ENCODE data around the gene MID2. TPM values are rescaled to one million over a fixed set of nuclear protein-coding genes. Genes with fewer than 3 reads are reported as not detected.
"Not testable (repeated sequence)": the region's sequence is repeated elsewhere in the genome, so short reads cannot be mapped to it uniquely, and the experiment has no call there.

The MID2 gene, protein sequence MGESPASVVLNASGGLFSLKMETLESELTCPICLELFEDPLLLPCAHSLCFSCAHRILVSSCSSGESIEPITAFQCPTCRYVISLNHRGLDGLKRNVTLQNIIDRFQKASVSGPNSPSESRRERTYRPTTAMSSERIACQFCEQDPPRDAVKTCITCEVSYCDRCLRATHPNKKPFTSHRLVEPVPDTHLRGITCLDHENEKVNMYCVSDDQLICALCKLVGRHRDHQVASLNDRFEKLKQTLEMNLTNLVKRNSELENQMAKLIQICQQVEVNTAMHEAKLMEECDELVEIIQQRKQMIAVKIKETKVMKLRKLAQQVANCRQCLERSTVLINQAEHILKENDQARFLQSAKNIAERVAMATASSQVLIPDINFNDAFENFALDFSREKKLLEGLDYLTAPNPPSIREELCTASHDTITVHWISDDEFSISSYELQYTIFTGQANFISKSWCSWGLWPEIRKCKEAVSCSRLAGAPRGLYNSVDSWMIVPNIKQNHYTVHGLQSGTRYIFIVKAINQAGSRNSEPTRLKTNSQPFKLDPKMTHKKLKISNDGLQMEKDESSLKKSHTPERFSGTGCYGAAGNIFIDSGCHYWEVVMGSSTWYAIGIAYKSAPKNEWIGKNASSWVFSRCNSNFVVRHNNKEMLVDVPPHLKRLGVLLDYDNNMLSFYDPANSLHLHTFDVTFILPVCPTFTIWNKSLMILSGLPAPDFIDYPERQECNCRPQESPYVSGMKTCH
- total RNA-seq = 10 to 100 TPM; 32.1 to 43.4 TPM
- long read RNA-seq, donor 1, partial matches to known transcripts = 1 of 7 reads
- long read RNA-seq, donor 1, other reads (novel, unspliced or antisense) = 2 of 7 reads
- long read RNA-seq, donor 2, partial matches to known transcripts = 0 of 8 reads
- long read RNA-seq, donor 2, other reads (novel, unspliced or antisense) = 4 of 8 reads

GRCh38 chrX:107825698-107826237, at the start of gene MID2:
MID2 (plus strand) TSS chrX:107825866; CDS start chrX:107826427, 561 bp downstream.
- DNase-seq (ENCODE audit: low spot score) = peak; percentile 84
- intact Hi-C loops (cut with DNase I) = no loop called here

DNA sequence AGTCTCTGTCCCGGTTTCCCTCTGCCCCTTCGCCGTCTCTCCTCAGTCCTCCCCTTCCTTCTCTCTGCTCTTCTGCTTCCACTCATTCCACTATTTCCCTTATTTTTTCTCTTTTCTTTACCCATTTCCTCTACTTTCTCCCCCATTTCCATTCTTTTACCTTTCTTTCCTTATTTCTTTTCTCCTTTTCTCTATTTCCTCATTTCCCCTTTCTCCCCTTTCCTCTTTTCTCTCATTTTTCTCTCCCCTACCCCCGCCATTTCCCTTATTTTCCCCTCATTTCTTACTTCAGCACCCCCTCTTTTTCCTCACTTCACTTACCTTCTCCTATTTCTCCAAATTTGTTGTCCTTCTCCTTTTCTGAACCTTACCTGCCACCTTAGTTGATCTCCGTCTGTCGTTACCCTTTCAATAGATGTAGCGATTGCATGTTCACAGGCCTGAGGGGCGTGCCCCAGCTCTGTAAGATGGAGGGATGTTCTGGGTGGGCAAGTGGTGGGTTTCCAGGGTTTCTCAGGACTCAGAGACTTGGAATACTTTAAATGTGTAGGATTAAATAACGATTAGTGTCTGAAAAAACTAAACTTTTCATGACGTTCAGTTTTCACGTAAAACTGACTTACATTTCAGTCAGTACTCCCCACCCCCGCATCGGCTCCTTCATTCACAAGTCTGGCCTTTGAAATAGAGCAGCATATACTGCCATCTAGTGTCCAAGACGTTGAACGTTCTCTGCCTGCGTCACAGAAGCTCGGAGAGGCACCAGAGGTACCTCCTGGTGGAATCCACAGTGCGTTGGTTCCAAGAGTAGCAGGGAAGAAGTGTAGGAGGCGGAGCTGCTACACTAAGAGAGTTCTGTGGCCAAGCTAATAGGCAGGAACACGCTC, 48.8 kb upstream of the MID2 start:
- intact Hi-C loops (cut with DNase I) = loop anchor here (5.0 to 10.0 kb wide), 4 partner anchors 52 to 120 kb away; no protein-coding TSS in a partner anchor
- peak; percentile 88 for DNase-seq (ENCODE audit: low spot score)

DNA sequence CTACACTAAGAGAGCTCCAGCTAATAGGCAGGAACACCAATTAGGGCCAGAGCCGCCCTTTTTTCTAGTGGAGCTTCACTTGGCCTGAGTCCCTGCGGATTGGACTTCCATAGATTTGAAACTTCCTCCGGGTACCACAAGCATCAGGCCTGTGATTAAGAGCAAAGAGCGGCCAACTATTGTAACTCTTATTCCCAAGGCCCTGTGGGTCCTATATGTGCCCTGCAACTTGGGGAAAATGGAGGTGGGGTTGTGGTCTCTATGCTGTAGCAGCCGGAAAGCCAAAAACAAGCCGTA, 48.2 kb upstream of the MID2 start, which contains the start of gene NCBP2L:
Gene NCBP2L, plus strand, starts transcription at position 198 of the 297 bp plus-strand sequence. CDS start 16,488 bp downstream, outside the sequence.
- intact Hi-C loops (cut with DNase I) = loop anchor here (5.0 to 10.0 kb wide), 4 partner anchors 53 to 120 kb away; no protein-coding TSS in a partner anchor
- no peak for DNase-seq (ENCODE audit: low spot score)

DNA sequence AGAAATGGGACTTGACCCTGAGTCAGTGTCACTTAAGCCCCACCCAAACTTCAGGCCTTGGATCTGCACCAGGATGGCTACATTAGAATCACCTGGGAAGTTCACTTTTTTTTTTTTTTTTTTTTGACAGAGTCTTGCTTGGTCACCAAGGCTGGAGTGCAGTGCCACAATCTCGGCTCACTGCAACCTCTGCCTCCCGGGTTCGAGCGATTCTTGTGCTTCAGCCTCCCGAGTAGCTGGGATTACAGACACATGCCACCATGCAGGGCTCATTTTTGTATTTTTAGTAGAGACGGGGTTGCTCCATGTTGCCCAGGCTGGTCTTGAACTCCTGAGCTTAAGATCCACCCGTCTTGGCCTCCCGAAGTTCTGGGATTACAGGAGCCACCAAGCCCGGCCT, 45.1 kb upstream of the MID2 start:
- intact Hi-C loops (cut with DNase I) = no loop called here
- no peak for DNase-seq (ENCODE audit: low spot score)

DNA sequence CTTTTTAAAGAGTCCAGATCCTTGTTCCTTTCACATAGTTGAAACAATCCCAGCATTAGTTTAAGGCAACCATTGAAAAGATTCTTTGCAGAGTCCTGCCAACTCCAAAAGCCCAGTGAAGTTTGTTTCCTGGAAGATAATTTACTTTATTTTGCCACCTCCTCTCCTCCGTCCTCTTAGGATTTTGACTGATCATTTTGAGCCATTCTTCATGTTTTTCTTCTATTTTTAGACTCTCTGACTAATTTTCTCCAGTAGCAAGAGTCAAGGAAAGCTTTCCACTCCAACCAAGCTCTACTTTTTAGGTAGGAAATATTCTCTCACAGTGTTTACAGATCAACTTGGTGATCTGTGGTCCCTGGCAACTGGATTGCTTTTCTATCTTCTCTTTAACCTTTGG, 37.8 kb upstream of the MID2 start:
- intact Hi-C loops (cut with DNase I) = no loop called here
- DNase-seq (ENCODE audit: low spot score) = no peak

GRCh38 chrX:107804427-107804826, 21.2 kb upstream of the MID2 start:
- DNase-seq (ENCODE audit: low spot score) = no peak
- intact Hi-C loops (cut with DNase I) = no loop called here

DNA sequence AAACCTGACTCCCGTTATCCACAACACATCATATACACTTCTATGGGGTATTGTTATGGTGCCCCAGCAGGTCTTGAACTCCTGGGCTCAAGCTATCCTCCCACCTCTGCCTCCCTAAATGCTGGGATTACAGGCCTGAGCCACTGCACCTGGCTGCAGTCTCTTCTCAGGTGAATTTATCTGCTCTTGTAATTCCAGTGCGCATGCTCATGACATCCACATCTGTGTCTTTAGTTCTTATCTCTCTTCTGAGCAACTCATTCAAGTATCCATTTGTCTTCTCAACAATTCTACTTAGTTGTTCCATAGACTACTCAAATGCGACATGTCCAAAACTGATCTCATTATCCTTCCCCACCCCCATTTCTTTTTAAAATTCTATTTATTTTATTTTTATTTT, 20.5 kb upstream of the MID2 start:
- intact Hi-C loops (cut with DNase I) = no loop called here

GRCh38 chrX:107810053-107810452, 15.6 kb upstream of the MID2 start:
- DNase-seq (ENCODE audit: low spot score); intact Hi-C loops (cut with DNase I): not testable (repeated sequence)

More for the DNA sequence above, 20.5 kb upstream of the MID2 start:
- DNase-seq (ENCODE audit: low spot score) = no peak

- intact Hi-C loops (cut with DNase I) = no loop called here
- no peak for DNase-seq (ENCODE audit: low spot score)
Observed at GRCh38 chrX:107818900-107819521, 6.7 kb upstream of the MID2 start.

DNA sequence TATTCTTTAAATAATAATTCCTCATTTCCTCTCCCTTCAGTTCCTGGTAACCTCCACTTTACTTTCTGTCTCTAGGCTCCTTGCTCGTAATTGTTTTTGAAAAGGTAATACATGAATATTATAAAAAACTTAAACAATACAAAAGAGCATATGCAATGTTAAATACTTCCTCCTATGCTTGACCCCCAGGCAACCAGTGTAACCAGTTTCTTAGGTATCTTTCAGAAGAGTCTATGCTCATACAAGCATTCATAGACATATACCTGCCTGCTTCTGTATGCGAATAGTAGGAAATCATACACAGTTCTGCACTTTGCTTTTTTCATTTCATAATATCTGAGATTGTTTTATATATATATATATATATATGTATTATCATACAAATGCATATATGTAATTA, 2.6 kb upstream of the MID2 start:
- intact Hi-C loops (cut with DNase I) = no loop called here
- DNase-seq (ENCODE audit: low spot score) = no peak

DNA sequence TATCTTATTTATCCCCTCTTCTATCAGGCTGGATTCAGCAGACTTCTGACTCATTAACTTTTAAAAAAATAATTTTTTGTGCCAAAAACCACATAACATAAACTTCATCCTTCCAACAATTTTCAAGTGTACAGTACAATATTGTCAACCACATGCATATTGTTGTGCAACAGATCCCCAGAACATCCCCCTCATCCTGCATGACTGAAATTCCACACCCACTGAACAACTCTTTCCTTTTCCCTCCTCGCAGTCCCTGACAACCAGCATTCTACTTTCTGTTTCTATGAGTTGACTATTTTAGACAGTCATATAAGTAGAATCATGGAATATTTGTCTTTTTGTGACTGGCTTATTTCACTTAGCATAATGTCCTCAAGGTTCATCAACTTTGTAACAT, 2.2 kb upstream of the MID2 start:
- intact Hi-C loops (cut with DNase I) = no loop called here

DNA sequence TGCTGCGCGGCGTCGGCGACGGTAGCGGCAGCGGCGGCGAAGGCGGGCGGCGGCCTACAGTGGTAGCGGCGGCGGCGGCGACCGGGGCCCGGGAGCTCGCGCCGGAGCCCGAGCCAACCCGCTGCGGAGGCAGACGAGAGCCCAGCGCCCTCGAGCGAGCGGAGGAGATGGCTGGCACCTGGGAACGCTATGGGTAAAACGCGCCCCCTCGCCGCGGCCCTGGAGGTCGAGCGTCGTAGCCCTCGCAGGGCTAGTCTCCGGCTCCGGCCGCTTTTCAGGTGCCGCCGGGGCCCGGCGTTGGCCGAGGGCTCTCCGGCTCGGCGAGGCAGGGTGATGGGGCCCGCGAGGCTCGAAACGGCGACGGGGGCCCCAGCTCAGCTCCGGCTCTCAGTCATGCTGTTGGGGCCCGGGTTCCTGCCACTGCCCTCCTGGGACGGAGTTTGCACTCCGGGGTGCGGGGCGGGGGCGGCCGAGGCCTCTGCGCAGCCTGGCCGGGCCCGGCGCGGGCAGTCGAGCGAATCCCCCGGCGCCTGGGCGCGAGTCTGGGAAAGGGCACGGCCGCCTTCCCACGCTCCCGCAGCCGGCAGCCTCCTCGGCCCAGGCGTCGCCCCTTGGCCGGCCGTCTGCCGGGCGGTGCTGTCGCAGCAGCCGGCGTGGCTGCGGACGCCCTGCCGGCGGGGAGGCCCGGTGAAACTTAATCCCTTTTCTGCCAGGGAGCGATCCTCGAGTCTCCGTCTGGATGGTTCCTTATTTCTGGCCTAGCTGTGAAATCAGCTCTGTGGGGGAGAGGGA, 768 bp downstream of the MID2 start:
- no peak for DNase-seq (ENCODE audit: low spot score)
- intact Hi-C loops (cut with DNase I) = no loop called here

More for the DNA sequence above, 2.2 kb upstream of the MID2 start:
- no peak for DNase-seq (ENCODE audit: low spot score)

GRCh38 chrX:107827030-107827831, 1.6 kb downstream of the MID2 start:
- no peak for DNase-seq (ENCODE audit: low spot score)
- intact Hi-C loops (cut with DNase I) = no loop called here

- intact Hi-C loops (cut with DNase I) = no loop called here
- DNase-seq (ENCODE audit: low spot score) = no peak
Observed at GRCh38 chrX:107827852-107828251, 2.2 kb downstream of the MID2 start.

DNA sequence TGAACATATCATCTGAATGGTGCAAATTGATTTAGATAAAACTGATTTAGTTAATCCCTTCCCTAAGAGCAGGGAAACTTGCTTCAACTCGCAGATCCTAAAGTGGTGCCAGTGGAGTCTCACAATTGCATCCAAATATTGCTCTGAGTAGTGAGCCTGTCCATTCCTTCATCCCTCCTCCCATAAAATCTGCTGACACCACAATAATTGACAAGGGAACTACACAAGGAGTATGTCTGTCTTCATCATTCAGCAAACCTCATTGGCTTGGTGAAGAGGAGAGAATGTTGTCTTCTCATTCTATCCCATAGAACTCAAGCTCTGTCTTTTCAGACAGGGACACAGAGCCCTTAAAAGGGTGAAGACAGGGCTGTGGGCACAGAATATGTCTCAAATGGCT, 4.2 kb downstream of the MID2 start:
- intact Hi-C loops (cut with DNase I) = no loop called here

DNA sequence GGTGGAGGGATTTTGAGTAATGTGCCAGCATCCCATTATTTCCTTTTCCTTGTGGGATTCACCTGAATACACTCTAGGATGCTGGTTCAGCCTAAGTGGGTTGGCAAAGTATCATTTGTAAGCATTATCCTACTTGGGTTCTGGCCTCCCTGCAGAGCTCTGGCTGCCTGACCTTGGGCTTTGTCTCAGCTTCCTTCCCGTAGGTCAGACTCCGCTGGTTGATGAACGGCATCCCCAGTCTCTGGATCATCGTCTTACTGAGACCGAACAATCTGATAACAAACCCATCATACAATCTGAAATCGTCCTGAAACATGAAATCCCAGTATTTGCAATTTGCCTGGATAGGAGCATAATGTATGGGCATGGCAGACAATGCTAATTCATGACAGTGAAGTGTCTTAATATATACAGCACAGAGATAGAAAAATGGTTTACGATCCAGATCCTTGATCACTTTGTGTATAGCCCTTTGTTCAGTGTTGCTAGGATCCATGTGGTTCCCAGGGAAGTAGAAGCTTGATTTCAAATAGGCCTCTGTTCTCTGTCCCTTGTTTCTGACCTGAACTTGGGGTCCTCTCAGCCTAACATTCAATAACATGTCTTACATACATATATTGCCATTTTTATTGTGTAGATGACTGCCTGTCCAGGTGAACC, 5.5 kb downstream of the MID2 start:
- intact Hi-C loops (cut with DNase I) = no loop called here
- DNase-seq (ENCODE audit: low spot score) = no peak

More for the DNA sequence above, 4.2 kb downstream of the MID2 start:
- no peak for DNase-seq (ENCODE audit: low spot score)

Data from posterior vena cava (tissue), 2 donors.